ENCODE measurements around the gene FAM234B.

FAM234B gene

DNA sequence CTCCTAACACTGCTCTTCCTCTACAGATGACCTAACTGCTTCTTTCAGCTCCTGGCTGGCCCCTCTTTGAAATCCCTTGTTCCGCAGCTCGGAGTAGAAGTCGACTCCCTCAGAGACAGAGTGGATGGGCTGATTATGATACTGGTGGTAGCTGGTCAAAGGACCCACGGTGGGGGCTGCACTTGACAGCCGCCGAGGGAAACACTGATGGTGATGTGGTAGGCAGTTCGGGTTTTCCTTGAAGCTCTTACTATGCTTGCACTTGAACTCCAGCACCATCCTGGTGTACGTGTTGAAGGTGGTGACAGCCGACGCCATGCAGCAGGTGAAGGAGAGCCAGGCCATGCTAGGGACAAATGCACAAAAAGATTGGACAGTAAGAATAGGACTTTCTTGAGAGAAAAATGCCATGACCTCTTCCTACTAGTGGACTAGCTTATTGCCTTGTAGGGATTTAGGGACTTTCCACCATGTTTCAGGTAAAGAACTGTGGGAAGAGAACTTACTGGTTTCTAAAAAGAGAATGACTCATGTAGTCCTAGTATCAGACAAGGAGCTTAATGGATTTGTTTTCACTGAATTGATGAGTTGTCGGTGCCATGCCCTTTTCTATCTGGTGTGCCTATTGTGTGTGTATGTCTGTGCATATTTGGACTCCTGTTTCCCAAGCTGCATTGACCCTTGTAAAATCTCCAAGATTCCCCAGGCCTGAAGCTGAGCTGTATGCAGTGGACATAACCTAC, 40.9 kb downstream of the FAM234B start:
- H3K4me1 ChIP-seq (ENCODE audit: control insufficient read depth in 5 of 5, insufficient read depth in 5 of 5, low read length in 5 of 5): no peaks in the 10 kb centered on the region
- no peak overlapping the region for H3K4me3 ChIP-seq (ENCODE audit: low read depth in 1 of 5, low read length in 5 of 5)
- H3K9ac ChIP-seq (ENCODE audit: low read length in 5 of 5): no peak overlapping the region
- H3K27ac ChIP-seq (ENCODE audit: low read depth, low read length): no peak overlapping the region
- H3K36me3 ChIP-seq (ENCODE audit: control insufficient read depth in 5 of 5, insufficient read depth in 5 of 5, low read length in 5 of 5): peaks cover 4 to 22% (median 11%) of the 10 kb centered on the region in 5 donors
- H3K27me3 ChIP-seq (ENCODE audit: control insufficient read depth in 5 of 5, insufficient read depth in 4 of 5, low read length in 5 of 5): no peaks in the 10 kb centered on the region
- H3K9me3 ChIP-seq (ENCODE audit: control insufficient read depth in 5 of 5, low read length in 5 of 5): no peaks in the 10 kb centered on the region

DNA sequence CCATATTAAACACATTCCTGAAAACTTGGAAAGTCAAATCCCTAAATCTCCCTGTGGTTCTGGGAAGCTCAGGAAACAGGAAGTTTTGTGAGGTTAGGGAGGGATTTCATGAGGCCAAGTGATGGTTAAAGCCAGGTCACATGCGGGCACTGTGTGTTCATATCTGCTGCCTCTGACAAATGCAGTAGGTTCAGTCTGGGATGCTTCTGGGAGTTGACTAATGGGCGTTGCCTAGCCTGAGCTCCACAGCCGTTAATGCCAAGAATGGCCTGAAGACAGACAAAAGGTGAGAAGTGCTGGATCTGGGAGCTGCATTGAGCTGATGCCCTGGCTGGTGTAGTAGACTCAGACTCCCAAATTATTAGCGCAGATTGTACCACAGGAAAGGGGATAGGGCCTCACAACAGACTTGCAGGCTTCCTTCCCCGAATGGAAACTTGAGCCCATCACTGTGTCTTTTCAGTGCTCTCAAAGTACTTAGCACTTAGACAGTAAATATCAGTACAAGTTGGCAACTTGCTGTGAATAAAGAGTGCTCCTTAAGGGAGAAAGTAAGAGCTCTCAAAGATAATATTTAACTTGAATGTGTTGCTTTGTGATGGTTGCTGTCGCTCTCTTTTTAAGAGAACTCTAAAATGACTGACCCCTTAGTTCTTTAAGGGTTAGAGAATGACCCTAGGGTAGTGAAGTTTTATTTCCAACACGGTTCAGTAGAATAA, 41.9 kb downstream of the FAM234B start:
- Histone ChIP-seq H3K27ac (ENCODE audit: low read depth, low read length) (no peak overlapping the region), H3K27me3 (ENCODE audit: control insufficient read depth in 5 of 5, insufficient read depth in 4 of 5, low read length in 5 of 5) (no peaks in the 10 kb centered on the region), H3K9ac (ENCODE audit: low read length in 5 of 5) (no peak overlapping the region), H3K36me3 (ENCODE audit: control insufficient read depth in 5 of 5, insufficient read depth in 5 of 5, low read length in 5 of 5) (peaks cover 0 to 14% (median 5%) of the 10 kb centered on the region in 5 donors), H3K4me1 (ENCODE audit: control insufficient read depth in 5 of 5, insufficient read depth in 5 of 5, low read length in 5 of 5) (no peaks in the 10 kb centered on the region), H3K4me3 (ENCODE audit: low read depth in 1 of 5, low read length in 5 of 5) (no peak overlapping the region), H3K9me3 (ENCODE audit: control insufficient read depth in 5 of 5, low read length in 5 of 5) (no peaks in the 10 kb centered on the region)

DNA sequence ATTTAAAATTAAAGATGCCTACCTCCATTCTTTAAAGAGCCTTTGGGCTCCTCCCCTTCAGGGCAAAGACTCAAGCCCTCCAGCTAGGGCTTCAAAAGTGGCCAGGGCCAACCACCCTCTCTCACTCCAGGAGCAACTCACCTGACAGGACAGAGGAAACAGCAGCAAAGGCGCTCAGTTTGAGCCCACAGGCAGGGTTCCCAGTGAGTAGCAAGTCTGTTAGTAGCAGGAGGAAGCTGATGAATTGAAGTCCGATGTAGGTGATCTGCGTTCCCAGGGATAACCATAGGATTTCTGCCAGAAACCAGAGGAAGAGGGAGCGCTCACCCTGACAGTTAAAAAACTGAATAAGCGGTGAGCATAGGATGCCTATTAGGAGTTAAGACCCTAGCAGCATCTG, 43.6 kb downstream of the FAM234B start:
- Histone ChIP-seq H3K4me1 (ENCODE audit: control insufficient read depth in 5 of 5, insufficient read depth in 5 of 5, low read length in 5 of 5) (peaks cover 0 to 14% (median 8%) of the 10 kb centered on the region in 5 donors), H3K9me3 (ENCODE audit: control insufficient read depth in 5 of 5, low read length in 5 of 5) (no peaks in the 10 kb centered on the region), H3K27me3 (ENCODE audit: control insufficient read depth in 5 of 5, insufficient read depth in 4 of 5, low read length in 5 of 5) (no peaks in the 10 kb centered on the region), H3K36me3 (ENCODE audit: control insufficient read depth in 5 of 5, insufficient read depth in 5 of 5, low read length in 5 of 5) (peaks cover 0 to 14% (median 2%) of the 10 kb centered on the region in 5 donors), H3K4me3 (ENCODE audit: low read depth in 1 of 5, low read length in 5 of 5) (no peak overlapping the region), H3K9ac (ENCODE audit: low read length in 5 of 5) (no peak overlapping the region), H3K27ac (ENCODE audit: low read depth, low read length) (no peak overlapping the region)

DNA sequence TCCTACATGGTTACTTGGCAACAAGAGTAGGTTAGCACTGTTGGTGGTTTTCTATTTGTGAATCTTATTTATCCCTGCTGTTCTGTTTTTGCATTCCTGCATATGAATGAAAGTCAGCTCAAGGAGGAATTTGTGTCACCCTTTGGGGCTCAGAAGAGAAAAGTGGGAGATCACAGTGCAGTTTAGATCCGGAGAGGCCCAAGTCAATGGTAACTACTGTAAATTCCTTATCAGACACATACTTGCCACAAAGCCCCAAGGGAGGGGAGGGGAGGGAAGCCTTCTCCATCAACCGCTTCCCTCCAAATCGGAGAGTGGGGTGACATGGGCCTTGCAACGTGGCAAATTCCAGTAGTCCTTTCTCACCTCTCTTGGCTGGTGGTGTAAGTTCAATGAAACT, 44.3 kb downstream of the FAM234B start:
- no peak overlapping the region for H3K27ac ChIP-seq (ENCODE audit: low read depth, low read length)
- H3K4me3 ChIP-seq (ENCODE audit: low read depth in 1 of 5, low read length in 5 of 5): no peak overlapping the region
- peaks cover 0 to 14% (median 0%) of the 10 kb centered on the region in 5 donors for H3K36me3 ChIP-seq (ENCODE audit: control insufficient read depth in 5 of 5, insufficient read depth in 5 of 5, low read length in 5 of 5)
- no peaks in the 10 kb centered on the region for H3K9me3 ChIP-seq (ENCODE audit: control insufficient read depth in 5 of 5, low read length in 5 of 5)
- no peak overlapping the region for H3K9ac ChIP-seq (ENCODE audit: low read length in 5 of 5)
- peaks cover 2 to 18% (median 13%) of the 10 kb centered on the region in 5 donors for H3K4me1 ChIP-seq (ENCODE audit: control insufficient read depth in 5 of 5, insufficient read depth in 5 of 5, low read length in 5 of 5)
- H3K27me3 ChIP-seq (ENCODE audit: control insufficient read depth in 5 of 5, insufficient read depth in 4 of 5, low read length in 5 of 5): no peaks in the 10 kb centered on the region

DNA sequence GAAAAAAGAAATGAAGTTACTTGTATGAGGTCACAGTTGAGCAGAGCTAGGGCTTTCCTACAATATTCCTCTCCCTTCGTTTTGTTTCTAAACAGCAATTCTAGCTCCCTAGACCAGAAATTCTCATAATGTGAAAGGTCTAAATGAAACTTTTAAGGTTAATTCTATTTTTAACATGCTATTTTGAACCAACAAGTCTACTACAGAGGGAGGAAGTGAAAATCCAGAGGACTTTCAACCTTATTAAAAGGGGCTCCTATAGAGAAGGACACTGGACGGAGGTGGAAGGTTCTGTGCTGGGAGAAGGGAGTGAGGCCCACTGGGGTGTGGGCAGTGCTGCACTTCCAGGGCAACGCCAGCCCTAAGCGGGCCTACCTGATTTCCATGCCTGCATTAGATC, 45.9 kb downstream of the FAM234B start:
- Histone ChIP-seq H3K9me3 (ENCODE audit: control insufficient read depth in 5 of 5, low read length in 5 of 5) (no peaks in the 10 kb centered on the region), H3K4me1 (ENCODE audit: control insufficient read depth in 5 of 5, insufficient read depth in 5 of 5, low read length in 5 of 5) (peaks cover 5 to 28% (median 20%) of the 10 kb centered on the region in 5 donors), H3K9ac (ENCODE audit: low read length in 5 of 5) (no peak overlapping the region), H3K36me3 (ENCODE audit: control insufficient read depth in 5 of 5, insufficient read depth in 5 of 5, low read length in 5 of 5) (peaks cover 0 to 3% (median 0%) of the 10 kb centered on the region in 5 donors), H3K4me3 (ENCODE audit: low read depth in 1 of 5, low read length in 5 of 5) (no peak overlapping the region), H3K27ac (ENCODE audit: low read depth, low read length) (no peak overlapping the region), H3K27me3 (ENCODE audit: control insufficient read depth in 5 of 5, insufficient read depth in 4 of 5, low read length in 5 of 5) (no peaks in the 10 kb centered on the region)

DNA sequence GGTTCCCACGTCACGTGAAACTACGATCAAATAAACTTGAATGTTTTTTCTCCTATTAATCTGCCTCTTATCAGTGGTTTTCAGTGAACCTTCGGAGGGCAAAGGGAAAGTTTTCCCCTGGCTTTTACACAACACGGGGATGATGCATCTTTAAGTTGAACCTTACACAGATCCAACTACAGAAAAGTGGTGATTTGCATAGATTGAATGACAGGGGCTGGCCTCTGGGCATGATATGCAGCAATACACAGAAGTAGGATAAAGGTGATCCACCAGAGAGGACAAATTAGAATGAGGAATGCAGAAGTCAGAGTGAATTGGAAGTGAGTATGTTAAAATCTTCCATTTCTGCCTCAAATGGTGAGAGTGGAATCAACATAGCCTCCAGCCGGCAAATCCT, 47.7 kb downstream of the FAM234B start:
- Histone ChIP-seq H3K4me1 (ENCODE audit: control insufficient read depth in 5 of 5, insufficient read depth in 5 of 5, low read length in 5 of 5) (peaks cover 5 to 33% (median 23%) of the 10 kb centered on the region in 5 donors), H3K9me3 (ENCODE audit: control insufficient read depth in 5 of 5, low read length in 5 of 5) (no peaks in the 10 kb centered on the region), H3K9ac (ENCODE audit: low read length in 5 of 5) (no peak overlapping the region), H3K27ac (ENCODE audit: low read depth, low read length) (no peak overlapping the region), H3K4me3 (ENCODE audit: low read depth in 1 of 5, low read length in 5 of 5) (no peak overlapping the region), H3K36me3 (ENCODE audit: control insufficient read depth in 5 of 5, insufficient read depth in 5 of 5, low read length in 5 of 5) (no peaks in the 10 kb centered on the region), H3K27me3 (ENCODE audit: control insufficient read depth in 5 of 5, insufficient read depth in 4 of 5, low read length in 5 of 5) (no peaks in the 10 kb centered on the region)

DNA sequence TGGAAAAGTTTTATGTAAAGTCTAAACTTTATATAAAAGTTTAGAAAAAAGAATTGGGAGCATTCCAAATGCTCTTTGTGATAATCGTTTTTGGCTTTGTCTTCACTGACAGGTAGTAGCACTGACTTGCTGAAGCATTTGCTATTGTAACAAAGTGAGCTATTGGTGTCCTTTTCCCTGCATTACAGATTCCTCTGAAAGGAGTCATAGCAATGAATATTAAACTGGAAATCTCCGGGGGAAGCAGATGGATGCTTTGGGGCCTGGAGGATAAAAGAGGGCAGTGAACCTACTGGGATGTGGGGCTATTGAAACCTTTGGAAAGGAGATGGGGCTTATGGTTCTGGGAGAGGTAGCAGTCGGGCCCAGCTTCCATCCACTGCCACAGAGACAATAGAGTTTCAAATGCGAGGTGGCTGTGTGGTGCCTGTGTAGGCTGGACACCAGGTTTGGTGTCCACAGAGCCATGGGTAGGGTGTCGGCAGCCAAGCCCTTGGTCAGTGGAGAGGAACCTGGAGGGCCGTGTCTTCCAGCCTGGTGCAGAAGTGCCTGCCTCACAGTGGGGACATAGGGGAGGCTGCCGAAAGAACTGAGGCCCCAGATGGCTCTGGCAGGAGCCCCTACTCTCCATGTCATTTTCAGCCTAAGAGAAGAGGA, 49.1 kb downstream of the FAM234B start:
- H3K4me1 ChIP-seq (ENCODE audit: control insufficient read depth in 5 of 5, insufficient read depth in 5 of 5, low read length in 5 of 5): peaks cover 7 to 46% (median 33%) of the 10 kb centered on the region in 5 donors
- H3K9ac ChIP-seq (ENCODE audit: low read length in 5 of 5): peak overlapping the region in 1 of 5 donors; percentile 35
- no peaks in the 10 kb centered on the region for H3K36me3 ChIP-seq (ENCODE audit: control insufficient read depth in 5 of 5, insufficient read depth in 5 of 5, low read length in 5 of 5)
- H3K27me3 ChIP-seq (ENCODE audit: control insufficient read depth in 5 of 5, insufficient read depth in 4 of 5, low read length in 5 of 5): no peaks in the 10 kb centered on the region
- no peak overlapping the region for H3K4me3 ChIP-seq (ENCODE audit: low read depth in 1 of 5, low read length in 5 of 5)
- H3K9me3 ChIP-seq (ENCODE audit: control insufficient read depth in 5 of 5, low read length in 5 of 5): no peaks in the 10 kb centered on the region
- no peak overlapping the region for H3K27ac ChIP-seq (ENCODE audit: low read depth, low read length)

DNA sequence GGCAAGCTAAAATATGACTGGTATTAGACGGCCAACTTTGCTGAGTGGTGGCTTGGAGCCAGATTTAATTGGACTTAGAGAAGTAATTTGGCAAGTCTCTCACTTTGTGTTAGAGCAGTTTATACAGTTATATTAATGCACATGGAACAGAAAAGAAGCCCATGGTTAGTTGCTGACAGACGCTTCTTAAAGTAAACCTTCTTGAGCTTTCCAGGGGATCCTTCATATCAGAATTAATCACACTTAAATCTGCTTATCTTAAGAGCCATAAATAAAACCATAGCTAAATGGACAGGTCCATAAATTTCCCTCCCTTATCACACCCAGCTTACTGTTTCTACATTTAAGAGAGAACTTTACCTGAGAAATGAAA, 49.7 kb downstream of the FAM234B start:
- Histone ChIP-seq H3K27ac (ENCODE audit: low read depth, low read length) (no peak overlapping the region), H3K9me3 (ENCODE audit: control insufficient read depth in 5 of 5, low read length in 5 of 5) (no peaks in the 10 kb centered on the region), H3K9ac (ENCODE audit: low read length in 5 of 5) (peak overlapping the region in 1 of 5 donors; percentile 35), H3K4me1 (ENCODE audit: control insufficient read depth in 5 of 5, insufficient read depth in 5 of 5, low read length in 5 of 5) (peaks cover 11 to 51% (median 35%) of the 10 kb centered on the region in 5 donors), H3K4me3 (ENCODE audit: low read depth in 1 of 5, low read length in 5 of 5) (no peak overlapping the region), H3K27me3 (ENCODE audit: control insufficient read depth in 5 of 5, insufficient read depth in 4 of 5, low read length in 5 of 5) (no peaks in the 10 kb centered on the region), H3K36me3 (ENCODE audit: control insufficient read depth in 5 of 5, insufficient read depth in 5 of 5, low read length in 5 of 5) (no peaks in the 10 kb centered on the region)

DNA sequence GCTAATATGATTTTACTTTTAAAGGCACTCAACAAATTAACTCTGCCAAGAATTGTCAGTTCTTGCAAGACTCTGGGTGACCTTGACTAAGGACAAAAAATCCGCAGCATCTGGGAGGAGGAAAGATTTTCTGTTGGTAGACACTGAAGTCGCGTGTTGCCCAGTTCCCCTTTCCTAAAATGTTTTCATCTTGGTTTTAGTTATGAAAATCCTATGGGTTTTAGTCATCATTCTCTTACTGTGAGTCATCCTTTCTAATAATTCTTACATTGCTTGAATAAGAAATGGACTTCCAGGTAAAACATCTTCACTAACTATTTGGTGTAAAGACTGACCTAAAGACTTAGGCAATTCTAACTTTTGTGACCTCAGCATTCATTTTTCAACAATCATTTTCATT, 50.2 kb downstream of the FAM234B start:
- peaks cover 12 to 57% (median 41%) of the 10 kb centered on the region in 5 donors for H3K4me1 ChIP-seq (ENCODE audit: control insufficient read depth in 5 of 5, insufficient read depth in 5 of 5, low read length in 5 of 5)
- no peak overlapping the region for H3K27ac ChIP-seq (ENCODE audit: low read depth, low read length)
- no peaks in the 10 kb centered on the region for H3K36me3 ChIP-seq (ENCODE audit: control insufficient read depth in 5 of 5, insufficient read depth in 5 of 5, low read length in 5 of 5)
- H3K27me3 ChIP-seq (ENCODE audit: control insufficient read depth in 5 of 5, insufficient read depth in 4 of 5, low read length in 5 of 5): no peaks in the 10 kb centered on the region
- no peaks in the 10 kb centered on the region for H3K9me3 ChIP-seq (ENCODE audit: control insufficient read depth in 5 of 5, low read length in 5 of 5)
- no peak overlapping the region for H3K9ac ChIP-seq (ENCODE audit: low read length in 5 of 5)
- no peak overlapping the region for H3K4me3 ChIP-seq (ENCODE audit: low read depth in 1 of 5, low read length in 5 of 5)

Measured in subcutaneous abdominal adipose tissue (tissue), 5 donors.